ENCODE measurements around the gene KCNC2. TPM values are rescaled to one million over a fixed set of nuclear protein-coding genes. Genes with fewer than 3 reads are reported as not detected.

KCNC2 gene
- total RNA-seq (not detected), polyA plus RNA-seq (not detected)
- long read RNA-seq, donor 1 = 0 reads
- long read RNA-seq, donor 2 = 0 reads
- long read RNA-seq, donor 3 = 0 reads

DNA sequence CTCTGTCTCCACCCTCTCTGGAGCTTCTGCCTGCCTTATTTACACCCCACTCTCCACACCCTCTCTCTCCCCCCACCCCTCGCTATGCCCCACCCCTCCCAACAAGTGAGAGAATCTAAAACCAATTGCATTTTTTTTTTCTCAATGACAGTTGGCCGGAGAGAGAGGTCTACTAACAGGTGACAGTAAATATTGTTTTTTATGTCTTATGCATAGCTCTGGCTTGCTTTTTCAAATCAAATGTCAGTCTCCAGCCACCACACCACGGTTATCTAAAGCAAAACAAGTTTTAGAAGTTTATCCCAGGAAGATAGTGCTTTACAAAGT lies at the start of gene KCNC2:
Gene KCNC2, minus strand, starts transcription at position 28 of the 327 bp plus-strand sequence.
- WGBS, 4 donors = 40 to 51% (median 46%) methylated on average over 3 of the region's 3 CpGs
- TF ChIP-seq POLR2A (IDR thresholded peaks at IDR 0.05) (no peak), CTCF (IDR thresholded peaks at IDR 0.05) (no peak)

GRCh38 chr12:75259143-75259542 lies 49.5 kb upstream of the KCNC2 start:
- Histone ChIP-seq H3K9me3 (peaks cover 0 to 7% (median 0%) of the 10 kb centered on the region in 12 donors), H3K4me1 (no peaks in the 10 kb centered on the region), H3K27me3 (no peaks in the 10 kb centered on the region), H3K27ac (no peak overlapping the region), H3K36me3 (no peaks in the 10 kb centered on the region), H3K4me3 (no peak overlapping the region)
- no peak for DNase-seq
- intact Hi-C loops (cut with DNase I) = no loop called here
- no peak for ATAC-seq
- 33 to 46% (median 40%) methylated on average over 1 of the region's 1 CpG for WGBS, 4 donors
- TF ChIP-seq POLR2A (IDR thresholded peaks at IDR 0.05) (no peak), CTCF (IDR thresholded peaks at IDR 0.05) (no peak)

More for the DNA sequence above, at the start of gene KCNC2:
- Histone ChIP-seq H3K27ac (no peak within 1 kb of the TSS), H3K36me3 (no peaks in the 10 kb centered on the region), H3K27me3 (peaks cover 15 to 60% (median 42%) of the 10 kb centered on the region in 9 donors), H3K4me1 (peaks cover 0 to 9% (median 0%) of the 10 kb centered on the region in 12 donors), H3K9me3 (no peaks in the 10 kb centered on the region), H3K4me3 (no peak within 1 kb of the TSS)
- DNase-seq (no peak), ATAC-seq (no peak)
- intact Hi-C loops (cut with DNase I) = no loop called here

- no peak overlapping the region for H3K4me3 ChIP-seq
- H3K27me3 ChIP-seq = no peaks in the 10 kb centered on the region
- DNase-seq (no peak), ATAC-seq (no peak)
- no peak overlapping the region for H3K27ac ChIP-seq
- TF ChIP-seq POLR2A (IDR thresholded peaks at IDR 0.05) = no peak
- TF ChIP-seq CTCF (IDR thresholded peaks at IDR 0.05) = no peak
- no peaks in the 10 kb centered on the region for H3K36me3 ChIP-seq
- peaks cover 0 to 3% (median 0%) of the 10 kb centered on the region in 12 donors for H3K9me3 ChIP-seq
- 77 to 90% (median 83%) methylated on average over 2 of the region's 2 CpGs for WGBS, 4 donors
- no peaks in the 10 kb centered on the region for H3K4me1 ChIP-seq
- intact Hi-C loops (cut with DNase I) = no loop called here
Observed at GRCh38 chr12:75257510-75257909, 47.9 kb upstream of the KCNC2 start.

DNA sequence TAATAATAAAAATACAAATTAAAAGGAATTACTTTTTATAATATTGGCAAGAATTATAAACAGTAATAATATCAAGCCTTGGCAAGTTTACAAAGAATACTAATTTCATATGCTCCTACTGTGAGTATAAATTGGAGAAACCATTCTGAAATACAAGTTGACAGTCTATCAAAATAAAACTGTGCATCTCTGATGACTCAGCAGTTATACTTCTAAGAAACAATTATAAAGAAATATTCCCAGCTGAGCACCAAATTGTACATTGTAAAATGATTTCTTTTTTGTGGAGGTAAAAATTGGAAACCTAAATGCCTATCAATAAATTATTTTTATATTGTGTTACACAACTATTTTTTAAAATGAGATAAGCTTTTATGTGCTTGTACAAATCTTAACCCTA lies 35.5 kb upstream of the KCNC2 start:
- no peaks in the 10 kb centered on the region for H3K36me3 ChIP-seq
- TF ChIP-seq POLR2A (IDR thresholded peaks at IDR 0.05) (no peak), CTCF (IDR thresholded peaks at IDR 0.05) (no peak)

More for the DNA sequence above, 35.5 kb upstream of the KCNC2 start:
- DNase-seq (no peak), ATAC-seq (no peak)
- no peak overlapping the region for H3K4me3 ChIP-seq
- intact Hi-C loops (cut with DNase I) = no loop called here
- H3K9me3 ChIP-seq = peaks cover 0 to 12% (median 5%) of the 10 kb centered on the region in 12 donors
- H3K27me3 ChIP-seq = no peaks in the 10 kb centered on the region
- H3K4me1 ChIP-seq = no peaks in the 10 kb centered on the region
- H3K27ac ChIP-seq = no peak overlapping the region

All from heart left ventricle (tissue), 16 donors.